Stimulated activated CD4-positive, alpha-beta T cell treated with anti-CD3 and anti-CD28 coated beads, Interleukin-1b, Interleukin-23, amount 100 ng/mL, for 1 hour (primary cell): ENCODE data around the gene TMC2.
"Not testable (repeated sequence)": the region's sequence is repeated elsewhere in the genome, so short reads cannot be mapped to it uniquely, and the experiment has no call there.

Experiments
- DNase-seq, 2 donors: peaks; one replicate each; pipeline ENCODE4 v3.0.0-alpha.2; 2020; ENCODE audit warnings: low read depth in 2 of 2

TMC2 gene

GRCh38 chr20:2663364-2663886, 127.1 kb downstream of the TMC2 start:
- DNase-seq: no peak

- DNase-seq: peak; percentile 66 to 78
Observed at GRCh38 chr20:2663887-2664719, 127.7 kb downstream of the TMC2 start, which contains the start of gene IDH3B. TSS of gene IDH3B (minus strand) at chr20:2664216. CDS start at chr20:2664188, 28 bp downstream.

GRCh38 chr20:2671977-2672376, 135.6 kb downstream of the TMC2 start:
- DNase-seq: no peak

GRCh38 chr20:2672446-2672845, 136.1 kb downstream of the TMC2 start:
- no peak for DNase-seq

- no peak for DNase-seq
Observed at GRCh38 chr20:2673453-2673852, 137.1 kb downstream of the TMC2 start.

- no peak for DNase-seq
Observed at GRCh38 chr20:2680046-2680445, 143.7 kb downstream of the TMC2 start.

GRCh38 chr20:2682040-2682439, 145.7 kb downstream of the TMC2 start:
- not testable (repeated sequence) for DNase-seq

- DNase-seq: not testable (repeated sequence)
Observed at GRCh38 chr20:2684817-2685216, 148.4 kb downstream of the TMC2 start.

- DNase-seq: no peak
Observed at GRCh38 chr20:2687514-2687913, 151.1 kb downstream of the TMC2 start.

- peak; percentile 47 to 51 for DNase-seq
Observed at GRCh38 chr20:2688041-2688591, 151.7 kb downstream of the TMC2 start.

GRCh38 chr20:2690213-2690612, 153.8 kb downstream of the TMC2 start:
- DNase-seq: no peak

GRCh38 chr20:2690718-2691117, 154.3 kb downstream of the TMC2 start:
- DNase-seq: no peak

GRCh38 chr20:2691127-2691526, 154.8 kb downstream of the TMC2 start:
- DNase-seq: no peak
